ENCODE data around the gene FLNB. TPM values are rescaled to one million over a fixed set of nuclear protein-coding genes. Genes with fewer than 3 reads are reported as not detected.

The FLNB gene
- total RNA-seq, 1 experiment from 2014 or later: 147 TPM

GRCh38 chr3:58191361-58191991 lies 183.3 kb downstream of the FLNB start:
- Mint-ChIP-seq H3K27me3 (ENCODE audit: unreplicated experiment) (no peaks in the 10 kb centered on the region), H3K36me3 (ENCODE audit: insufficient read depth, unreplicated experiment) (no peaks in the 10 kb centered on the region), H3K4me1 (ENCODE audit: low read depth, unreplicated experiment) (no peaks in the 10 kb centered on the region), H3K27ac (ENCODE audit: unreplicated experiment) (no peak overlapping the region), H3K4me3 (ENCODE audit: low read depth, unreplicated experiment) (no peak overlapping the region), H3K9me3 (ENCODE audit: low read depth, unreplicated experiment) (no peaks in the 10 kb centered on the region)
- BruUV-seq (replicated peaks): no TSS peak
- intact Hi-C loops (cut with micrococcal nuclease; ENCODE audit: unreplicated experiment): no loop called here
- CTCF ChIA-PET: interaction anchor here (0.7 kb wide), 1 partner anchor 24 kb away, joined by 6 read pairs; no protein-coding TSS in a partner anchor
- no peak for DNase-seq
- TF ChIP-seq, protein P1, sequence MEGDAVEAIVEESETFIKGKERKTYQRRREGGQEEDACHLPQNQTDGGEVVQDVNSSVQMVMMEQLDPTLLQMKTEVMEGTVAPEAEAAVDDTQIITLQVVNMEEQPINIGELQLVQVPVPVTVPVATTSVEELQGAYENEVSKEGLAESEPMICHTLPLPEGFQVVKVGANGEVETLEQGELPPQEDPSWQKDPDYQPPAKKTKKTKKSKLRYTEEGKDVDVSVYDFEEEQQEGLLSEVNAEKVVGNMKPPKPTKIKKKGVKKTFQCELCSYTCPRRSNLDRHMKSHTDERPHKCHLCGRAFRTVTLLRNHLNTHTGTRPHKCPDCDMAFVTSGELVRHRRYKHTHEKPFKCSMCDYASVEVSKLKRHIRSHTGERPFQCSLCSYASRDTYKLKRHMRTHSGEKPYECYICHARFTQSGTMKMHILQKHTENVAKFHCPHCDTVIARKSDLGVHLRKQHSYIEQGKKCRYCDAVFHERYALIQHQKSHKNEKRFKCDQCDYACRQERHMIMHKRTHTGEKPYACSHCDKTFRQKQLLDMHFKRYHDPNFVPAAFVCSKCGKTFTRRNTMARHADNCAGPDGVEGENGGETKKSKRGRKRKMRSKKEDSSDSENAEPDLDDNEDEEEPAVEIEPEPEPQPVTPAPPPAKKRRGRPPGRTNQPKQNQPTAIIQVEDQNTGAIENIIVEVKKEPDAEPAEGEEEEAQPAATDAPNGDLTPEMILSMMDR (IDR thresholded peaks at IDR 0.05; ENCODE audit: unreplicated experiment): no peak

DNA sequence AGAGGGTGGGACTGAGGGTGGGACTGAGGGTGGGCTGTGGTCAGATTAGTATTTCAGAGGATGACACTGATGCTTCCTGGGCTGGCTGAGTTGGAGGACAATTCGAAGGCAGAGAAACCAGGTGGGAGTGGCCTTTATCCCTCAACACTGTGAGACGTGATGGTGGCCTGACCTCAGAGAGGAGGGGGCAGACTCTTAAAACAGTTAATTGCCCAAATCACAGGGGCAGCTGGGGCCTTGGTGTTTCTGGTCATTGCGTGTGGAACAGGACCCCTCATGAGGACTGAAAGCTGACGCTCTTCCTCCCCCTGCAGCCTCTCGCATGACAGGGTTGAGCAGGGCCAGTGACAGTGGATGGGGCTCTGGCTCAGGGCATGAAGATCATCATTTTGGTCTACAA lies 183.8 kb downstream of the FLNB start:
- intact Hi-C loops (cut with micrococcal nuclease; ENCODE audit: unreplicated experiment): no loop called here
- Mint-ChIP-seq H3K9me3 (ENCODE audit: low read depth, unreplicated experiment) (no peaks in the 10 kb centered on the region), H3K36me3 (ENCODE audit: insufficient read depth, unreplicated experiment) (no peaks in the 10 kb centered on the region), H3K27me3 (ENCODE audit: unreplicated experiment) (no peaks in the 10 kb centered on the region), H3K4me1 (ENCODE audit: low read depth, unreplicated experiment) (no peaks in the 10 kb centered on the region), H3K27ac (ENCODE audit: unreplicated experiment) (no peak overlapping the region), H3K4me3 (ENCODE audit: low read depth, unreplicated experiment) (no peak overlapping the region)
- DNase-seq: no peak
- CTCF ChIA-PET: interaction anchor here (0.7 kb wide), 1 partner anchor 24 kb away, joined by 6 read pairs; no protein-coding TSS in a partner anchor
- BruUV-seq (replicated peaks): no TSS peak
- TF ChIP-seq, protein P1 (IDR thresholded peaks at IDR 0.05; ENCODE audit: unreplicated experiment): no peak

DNA sequence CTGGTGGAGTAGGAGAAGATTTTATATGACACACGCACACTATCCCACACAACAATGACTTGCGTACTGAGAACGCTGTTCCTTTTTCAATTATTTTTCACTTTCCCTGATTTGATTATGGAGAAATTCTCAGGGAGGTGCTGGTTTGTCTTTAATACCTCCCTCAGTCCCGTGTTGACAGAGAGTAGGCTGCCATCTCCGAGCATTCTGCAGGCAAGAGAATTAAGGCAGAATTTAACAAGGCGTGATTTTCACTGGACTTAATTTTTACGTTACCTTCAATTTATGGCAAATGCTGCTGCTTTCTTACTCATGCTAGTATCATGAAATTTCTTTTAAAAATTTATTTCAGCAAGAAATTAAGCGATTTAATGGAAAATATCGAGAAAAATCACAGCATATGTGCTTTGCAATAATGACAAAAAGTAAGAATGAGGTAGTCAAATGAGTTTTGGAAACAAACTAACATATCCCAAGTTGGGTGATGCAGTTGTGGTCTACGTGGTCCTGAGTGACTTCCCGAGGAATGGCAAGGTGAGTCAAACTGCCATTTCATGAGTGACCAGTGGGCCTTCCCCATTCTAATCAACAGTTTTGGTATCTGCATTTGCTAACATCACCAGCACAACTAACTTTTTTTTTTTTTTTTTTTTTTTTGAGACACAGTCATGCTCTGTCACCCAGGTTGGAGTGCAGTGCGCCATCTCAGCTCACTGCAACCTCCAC lies 185.6 kb downstream of the FLNB start:
- TF ChIP-seq, protein P1 (IDR thresholded peaks at IDR 0.05; ENCODE audit: unreplicated experiment): no peak
- no peaks in the 10 kb centered on the region for H3K27me3 Mint-ChIP-seq (ENCODE audit: unreplicated experiment)
- H3K27ac Mint-ChIP-seq (ENCODE audit: unreplicated experiment): no peak overlapping the region
- no peak for DNase-seq
- H3K4me1 Mint-ChIP-seq (ENCODE audit: low read depth, unreplicated experiment): no peaks in the 10 kb centered on the region
- no peaks in the 10 kb centered on the region for H3K9me3 Mint-ChIP-seq (ENCODE audit: low read depth, unreplicated experiment)
- intact Hi-C loops (cut with micrococcal nuclease; ENCODE audit: unreplicated experiment): no loop called here
- H3K36me3 Mint-ChIP-seq (ENCODE audit: insufficient read depth, unreplicated experiment): no peaks in the 10 kb centered on the region
- BruUV-seq (replicated peaks): no TSS peak
- CTCF ChIA-PET: interaction anchor here (0.7 kb wide), 1 partner anchor 652 kb away, joined by 6 read pairs; no protein-coding TSS in a partner anchor
- no peak overlapping the region for H3K4me3 Mint-ChIP-seq (ENCODE audit: low read depth, unreplicated experiment)

- intact Hi-C loops (cut with micrococcal nuclease; ENCODE audit: unreplicated experiment): no loop called here
- no TSS peak for BruUV-seq (replicated peaks)
Measured at GRCh38 chr3:58197588-58197987, 189.4 kb downstream of the FLNB start.

More at GRCh38 chr3:58197588-58197987, 189.4 kb downstream of the FLNB start:
- Mint-ChIP-seq H3K4me1 (ENCODE audit: low read depth, unreplicated experiment) (no peaks in the 10 kb centered on the region), H3K27ac (ENCODE audit: unreplicated experiment) (no peak overlapping the region), H3K9me3 (ENCODE audit: low read depth, unreplicated experiment) (no peaks in the 10 kb centered on the region), H3K36me3 (ENCODE audit: insufficient read depth, unreplicated experiment) (no peaks in the 10 kb centered on the region), H3K4me3 (ENCODE audit: low read depth, unreplicated experiment) (no peak overlapping the region), H3K27me3 (ENCODE audit: unreplicated experiment) (no peaks in the 10 kb centered on the region)
- TF ChIP-seq, protein P1 (IDR thresholded peaks at IDR 0.05; ENCODE audit: unreplicated experiment): no peak
- DNase-seq: no peak
- CTCF ChIA-PET: interaction anchor here (0.9 kb wide), 1 partner anchor 20 kb away, joined by 3 read pairs; no protein-coding TSS in a partner anchor

Data from Calu3 (cell line).